HepG2 (cell line): ENCODE measurements around the gene IFT172. TPM values are rescaled to one million over a fixed set of nuclear protein-coding genes. Genes with fewer than 3 reads are reported as not detected.

Experiments
- CBX1 ChIP-seq: IDR thresholded peaks from one replicate; pipeline ENCODE4 v1.6.1; 2016; ENCODE audit warnings: antibody characterized with exemption, low read depth
- CHCHD3 ChIP-seq: sonication (generic); formaldehyde crosslinking; IDR thresholded peaks from 2 replicates; pipeline ENCODE4 v1.8.0; 2022; ENCODE audit warnings: mild to moderate bottlenecking, missing genetic modification reagents, moderate library complexity
- CHD2 ChIP-seq: IDR thresholded peaks from 2 replicates; pipeline ENCODE4 v1.6.1; 2011; ENCODE audit warnings: low read depth, low read length, improper control_type of control experiment
- GATA4 ChIP-seq: sonication (generic); IDR thresholded peaks from 2 replicates; pipeline ENCODE4 v1.6.1; 2016; ENCODE audit warnings: antibody characterized with exemption, low read depth, borderline replicate concordance
- HDAC1 ChIP-seq: sonication (generic); formaldehyde crosslinking; IDR thresholded peaks from 2 replicates; pipeline ENCODE4 v1.5.1; 2020; ENCODE audit warnings: mild to moderate bottlenecking, missing genetic modification reagents
- HNRNPK ChIP-seq: fragments of 200-400 bp; formaldehyde crosslinking; IDR thresholded peaks from 2 replicates; pipeline ENCODE4 v1.6.1; 2018; ENCODE audit warnings: low read length, low read depth, moderate library complexity, mild to moderate bottlenecking; ENCODE audit not compliant: poor library complexity, severe bottlenecking
- HOXD1 ChIP-seq: sonication (generic); formaldehyde crosslinking; IDR thresholded peaks from 2 replicates; pipeline ENCODE4 v1.5.0; 2020; ENCODE audit warnings: missing genetic modification reagents
- IRF9 ChIP-seq: sonication (generic); formaldehyde crosslinking; IDR thresholded peaks from 2 replicates; pipeline ENCODE4 v1.8.0; 2022; ENCODE audit warnings: missing genetic modification reagents, mild to moderate bottlenecking, borderline replicate concordance
- KLF16 ChIP-seq, 2 experiments: sonication (generic) in 1 of 2; formaldehyde crosslinking in 1 of 2; IDR thresholded peaks; 2 replicates each; pipeline versions ENCODE4 v1.6.1 to v1.8.0; 2016 to 2023; ENCODE audit warnings: missing genetic modification reagents in 2 of 2, missing compliant biosample characterization in 1 of 2
- MXI1 ChIP-seq: IDR thresholded peaks from 3 replicates; pipeline ENCODE4 v1.6.1; 2012; ENCODE audit warnings: low read depth, low read length, inconsistent platforms, borderline replicate concordance
- PHF8 ChIP-seq: sonication (generic); formaldehyde crosslinking; IDR thresholded peaks from 2 replicates; pipeline ENCODE4 v1.5.0; 2020; ENCODE audit warnings: missing genetic modification reagents
- PITX1 ChIP-seq: sonication (generic); formaldehyde crosslinking; IDR thresholded peaks from 2 replicates; pipeline ENCODE4 v1.5.1; 2020; ENCODE audit warnings: mild to moderate bottlenecking, missing genetic modification reagents
- POLR2G ChIP-seq: fragments of 200-400 bp; formaldehyde crosslinking; IDR thresholded peaks from 2 replicates; pipeline ENCODE4 v1.6.1; 2018; ENCODE audit warnings: mild to moderate bottlenecking, low read depth, low read length, moderate library complexity
- SALL2 ChIP-seq: sonication (generic); formaldehyde crosslinking; IDR thresholded peaks from 2 replicates; pipeline ENCODE4 v1.8.1; 2023; ENCODE audit warnings: mild to moderate bottlenecking, missing genetic modification reagents, inconsistent platforms
- ZNF329 ChIP-seq: sonication (generic); formaldehyde crosslinking; IDR thresholded peaks from 2 replicates; pipeline ENCODE4 v1.9.0; 2021; ENCODE audit warnings: low read depth, mild to moderate bottlenecking, missing genetic modification reagents
- ZNF446 ChIP-seq: sonication (generic); formaldehyde crosslinking; IDR thresholded peaks from 2 replicates; pipeline ENCODE4 v1.5.0; 2020; ENCODE audit warnings: mild to moderate bottlenecking, missing genetic modification reagents
- ZNF546 ChIP-seq: sonication (generic); formaldehyde crosslinking; conservative IDR thresholded peaks from 2 replicates; pipeline ENCODE4 v1.8.1; 2023; ENCODE audit warnings: mild to moderate bottlenecking, missing genetic modification reagents
- ZNF770 ChIP-seq: sonication (generic); formaldehyde crosslinking; IDR thresholded peaks from 2 replicates; pipeline ENCODE4 v1.5.0; 2020; ENCODE audit warnings: mild to moderate bottlenecking, missing genetic modification reagents
- ZSCAN31 ChIP-seq: sonication (generic); formaldehyde crosslinking; IDR thresholded peaks from 2 replicates; pipeline ENCODE4 v1.5.0; 2020; ENCODE audit warnings: low read depth, mild to moderate bottlenecking, missing genetic modification reagents
- ZXDC ChIP-seq: sonication (generic); formaldehyde crosslinking; IDR thresholded peaks from 2 replicates; pipeline ENCODE4 v1.5.0; 2020; ENCODE audit warnings: mild to moderate bottlenecking, missing genetic modification reagents
- polyA plus RNA-seq, 8 experiments: library from polyadenylated mRNA; depleted of rRNA in 3 of 8; stranded (reverse) in 7 of 8; unstranded in 1 of 8; fragments of >200 nt; fragmentation: Illumina TruSeq in 4 of 8; extraction: Trizol in 4 of 8; gene quantifications; 2 replicates each; pipeline versions ENCODE4 v1.2.1 to v1.2.3, GENCODE V29; 2011 to 2016; ENCODE audit warnings: low read depth in 4 of 8, missing spikeins in 1 of 8, mixed read lengths in 1 of 8; ENCODE audit not compliant: insufficient read depth in 1 of 8
- total RNA-seq, 5 experiments: library from RNA; depleted of rRNA; stranded (reverse); fragments of >200 nt; fragmentation: Illumina TruSeq; extraction: Trizol; gene quantifications; 2 replicates each; pipeline ENCODE4 v1.2.3, GENCODE V29; 2016; ENCODE audit warnings: low read depth in 1 of 5
- TF ChIP-seq, protein P1 (sequence below): sonication (generic); formaldehyde crosslinking; IDR thresholded peaks from 2 replicates; pipeline ENCODE4 v1.8.0; 2023; ENCODE audit warnings: mild to moderate bottlenecking, missing genetic modification reagents
- TF ChIP-seq, protein P2 (sequence below): sonication (generic); formaldehyde crosslinking; IDR thresholded peaks from 2 replicates; pipeline ENCODE4 v1.4.0; 2020; ENCODE audit warnings: mild to moderate bottlenecking, missing genetic modification reagents

The IFT172 gene
- total and polyA plus RNA-seq, 2 of the 13 experiments (the other 11 are each of a cell fraction or from before 2014, with no cell fraction given): 21.6 to 35.7 TPM

GRCh38 chr2:27494944-27495554 lies 5.5 kb upstream of the IFT172 start, which contains the start of gene FNDC4 (continued):
- TF ChIP-seq, protein P1, sequence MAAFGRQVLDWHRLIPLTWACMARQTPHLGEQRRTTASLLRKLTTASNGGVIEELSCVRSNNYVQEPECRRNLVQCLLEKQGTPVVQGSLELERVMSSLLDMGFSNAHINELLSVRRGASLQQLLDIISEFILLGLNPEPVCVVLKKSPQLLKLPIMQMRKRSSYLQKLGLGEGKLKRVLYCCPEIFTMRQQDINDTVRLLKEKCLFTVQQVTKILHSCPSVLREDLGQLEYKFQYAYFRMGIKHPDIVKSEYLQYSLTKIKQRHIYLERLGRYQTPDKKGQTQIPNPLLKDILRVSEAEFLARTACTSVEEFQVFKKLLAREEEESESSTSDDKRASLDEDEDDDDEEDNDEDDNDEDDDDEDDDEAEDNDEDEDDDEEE: no peak
- TF ChIP-seq HOXD1: no peak
- peak; percentile 43; the same call in 1 of the 2 replicates for TF ChIP-seq ZSCAN31 (CRISPR knock-in tag)
- TF ChIP-seq CBX1: peak; percentile 8
- TF ChIP-seq PHF8 (CRISPR knock-in tag): peak; percentile 44; the same call in 1 of the 2 replicates
- peak; percentile 39; the same call in 1 of the 2 replicates for TF ChIP-seq HDAC1 (CRISPR knock-in tag)
- TF ChIP-seq ZNF446 (CRISPR knock-in tag): peak; percentile 81
- TF ChIP-seq ZNF546: peak; percentile 53; the same call in 1 of the 2 replicates
- TF ChIP-seq GATA4: 0 out of 2 replicates have a peak, but pooled peaks have one; percentile 16
- TF ChIP-seq SALL2: peak; percentile 25; the same call in 1 of the 2 replicates
- no peak for TF ChIP-seq KLF16 (CRISPR knock-in tag; IDR thresholded peaks at IDR 0.05)
- no peak; the same call in 1 of the 2 replicates for TF ChIP-seq IRF9 (CRISPR knock-in tag)
- 0 out of 2 replicates have a peak, but pooled peaks have one; percentile 6 for TF ChIP-seq ZNF329 (CRISPR knock-in tag)
- TF ChIP-seq POLR2G: peak; percentile 23
- peak; percentile 27; the same call in 1 of the 3 replicates for TF ChIP-seq MXI1
- TF ChIP-seq, protein P2, sequence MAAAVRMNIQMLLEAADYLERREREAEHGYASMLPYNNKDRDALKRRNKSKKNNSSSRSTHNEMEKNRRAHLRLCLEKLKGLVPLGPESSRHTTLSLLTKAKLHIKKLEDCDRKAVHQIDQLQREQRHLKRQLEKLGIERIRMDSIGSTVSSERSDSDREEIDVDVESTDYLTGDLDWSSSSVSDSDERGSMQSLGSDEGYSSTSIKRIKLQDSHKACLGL (CRISPR knock-in tag): no peak
- 0 out of 2 replicates have a peak, but pooled peaks have one; percentile 16 for TF ChIP-seq PITX1 (CRISPR knock-in tag)
- 0 out of 2 replicates have a peak, but pooled peaks have one; percentile 5 for TF ChIP-seq CHCHD3
- peak; percentile 43 for TF ChIP-seq HNRNPK
- 0 out of 2 replicates have a peak, but pooled peaks have one; percentile 35 for TF ChIP-seq ZNF770 (CRISPR knock-in tag)
- TF ChIP-seq ZXDC (CRISPR knock-in tag): peak; percentile 73; the same call in 1 of the 2 replicates
- TF ChIP-seq CHD2: no peak
